GM18907 (cell line): ENCODE data around the gene JPH2.
"Not testable (repeated sequence)": the region's sequence is repeated elsewhere in the genome, so short reads cannot be mapped to it uniquely, and the experiment has no call there.

ENCODE experiments used
- ATAC-seq: cut with Tn5 transposase; IDR thresholded peaks from one replicate; pipeline ENCODE4 v1.9.1; 2021; ENCODE audit warnings: mild to moderate bottlenecking, moderate library complexity; ENCODE audit not compliant: unreplicated experiment

Gene JPH2

GRCh38 chr20:44211177-44212039 is 24.4 kb upstream of the JPH2 start:
- ATAC-seq: no peak

- peak; percentile 80 for ATAC-seq
Observed at GRCh38 chr20:44210406-44211176, 23.6 kb upstream of the JPH2 start, which contains the start of gene OSER1. OSER1 (minus strand) TSS chr20:44210771; CDS start chr20:44206957, 3,814 bp downstream.

GRCh38 chr20:44209686-44210405 is 22.9 kb upstream of the JPH2 start:
- peak; percentile 8 for ATAC-seq

GRCh38 chr20:44208770-44209169 is 21.8 kb upstream of the JPH2 start:
- ATAC-seq: no peak

- no peak for ATAC-seq
Observed at GRCh38 chr20:44208165-44208564, 21.2 kb upstream of the JPH2 start.

- no peak for ATAC-seq
Observed at GRCh38 chr20:44207126-44207723, 20.2 kb upstream of the JPH2 start.

GRCh38 chr20:44206132-44206531 is 19.1 kb upstream of the JPH2 start:
- ATAC-seq: no peak

GRCh38 chr20:44204832-44205215 is 17.8 kb upstream of the JPH2 start:
- no peak for ATAC-seq

- no peak for ATAC-seq
Observed at GRCh38 chr20:44204156-44204831, 17.3 kb upstream of the JPH2 start.

GRCh38 chr20:44203161-44203560 is 16.2 kb upstream of the JPH2 start:
- no peak for ATAC-seq

- ATAC-seq: no peak
Observed at GRCh38 chr20:44200983-44201382, 14.0 kb upstream of the JPH2 start.

GRCh38 chr20:44200371-44200770 is 13.4 kb upstream of the JPH2 start:
- ATAC-seq: no peak

GRCh38 chr20:44199877-44200276 is 12.9 kb upstream of the JPH2 start:
- ATAC-seq: no peak

- ATAC-seq: no peak
Observed at GRCh38 chr20:44198872-44199271, 11.9 kb upstream of the JPH2 start.

- ATAC-seq: no peak
Observed at GRCh38 chr20:44196271-44196670, 9.3 kb upstream of the JPH2 start.

GRCh38 chr20:44195605-44196004 is 8.6 kb upstream of the JPH2 start:
- ATAC-seq: no peak

GRCh38 chr20:44193801-44194200 is 6.8 kb upstream of the JPH2 start:
- no peak for ATAC-seq

- ATAC-seq: not testable (repeated sequence)
Observed at GRCh38 chr20:44191640-44192039, 4.7 kb upstream of the JPH2 start.

GRCh38 chr20:44190197-44190852 is 3.3 kb upstream of the JPH2 start:
- not testable (repeated sequence) for ATAC-seq

- no peak for ATAC-seq
Observed at GRCh38 chr20:44188752-44189151, 1.8 kb upstream of the JPH2 start.
